GM12878 (cell line): ENCODE data around the gene SLC26A1. TPM values are rescaled to one million over a fixed set of nuclear protein-coding genes. Genes with fewer than 3 reads are reported as not detected.

Experiments
- ATAC-seq: fragments of 200-7000 bp; cut with Tn5 transposase; 3 replicates; pipeline ENCODE4 v1.9.1; 2020; ENCODE audit warnings: mild to moderate bottlenecking, moderate library complexity
- BruUV-seq: library from RNA; stranded (reverse); fragments of 400-500 nt; replicated peaks from 2 replicates; lab custom pipeline; 2021; lab: Mats Ljungman, UMichigan
- CTCF ChIA-PET: fragments of 300-600 bp; sonication (Branson Sonifier 250); formaldehyde crosslinking; extraction: SDS; loops from one replicate; lab custom pipeline; 2021; ENCODE audit warnings: inconsistent platforms; lab: Yijun Ruan, JAX
- POLR2A ChIA-PET: fragments of 350-600 bp; formaldehyde crosslinking; extraction: SDS; loops from one replicate; lab custom pipeline; 2021; ENCODE audit warnings: inconsistent platforms; lab: Charles Lee
- RAD21 ChIA-PET: fragments of 300-600 bp; sonication (Branson Sonifier 250); formaldehyde crosslinking; loops from one replicate; lab custom pipeline; 2023; ENCODE audit warnings: antibody characterized with exemption; ENCODE audit not compliant: unreplicated experiment; lab: Charles Lee
- SMC1A ChIA-PET: fragments of 300-600 bp; sonication (Branson Sonifier 250); formaldehyde crosslinking; loops from one replicate; lab custom pipeline; 2023; ENCODE audit not compliant: unreplicated experiment, uncharacterized antibody; lab: Charles Lee
- DNase-seq: peaks from one replicate; pipeline ENCODE4 v3.0.0-alpha.2; 2011; ENCODE audit warnings: low read depth, low spot score
- FAIRE-seq: peaks from 3 replicates; lab custom pipeline; 2011; peaks lifted over from hg19 to GRCh38; lab: Jason Lieb, UNC
- H2AFZ ChIP-seq: 2 replicates; pipeline ENCODE4 v1.6.0; 2011; ENCODE audit warnings: low read depth, low read length, control low read depth; ENCODE audit not compliant: control insufficient read depth
- H3K27ac ChIP-seq: 2 replicates; pipeline ENCODE4 v1.5.1; 2011; ENCODE audit warnings: control low read depth; ENCODE audit not compliant: control insufficient read depth, insufficient read depth
- H3K27me3 ChIP-seq, 2 experiments: replicated peaks in 1 of 2; 2 replicates each; pipeline versions ENCODE4 v1.6.0 to v1.6.1; 2011; ENCODE audit warnings: low read length in 1 of 2; ENCODE audit not compliant: control insufficient read depth in 2 of 2, insufficient read depth in 2 of 2
- H3K36me3 ChIP-seq, 2 experiments: 2 replicates each; pipeline ENCODE4 v1.5.1; 2011; ENCODE audit warnings: low read length in 1 of 2; ENCODE audit not compliant: control insufficient read depth in 2 of 2, insufficient read depth in 2 of 2
- H3K4me1 ChIP-seq: 2 replicates; pipeline ENCODE4 v1.6.1; 2011; ENCODE audit warnings: mild to moderate bottlenecking, low read length, moderate library complexity, mixed read lengths; ENCODE audit not compliant: control insufficient read depth, insufficient read depth
- H3K4me2 ChIP-seq: 2 replicates; pipeline ENCODE4 v1.6.0; 2011; ENCODE audit warnings: control low read depth; ENCODE audit not compliant: control insufficient read depth, insufficient read depth
- H3K4me3 ChIP-seq: fragments of 200-600 bp; sonication (generic); 2 replicates; pipeline ENCODE4 v1.5.1; 2016
- H3K79me2 ChIP-seq: 2 replicates; pipeline ENCODE4 v1.6.0; 2011; ENCODE audit warnings: low read length; ENCODE audit not compliant: control insufficient read depth, insufficient read depth
- H3K9ac ChIP-seq: 2 replicates; pipeline ENCODE4 v1.8.0; 2011; ENCODE audit warnings: low read length, control low read depth, mixed read lengths; ENCODE audit not compliant: control insufficient read depth, insufficient read depth
- H3K9me3 ChIP-seq: replicated peaks from 3 replicates; pipeline ENCODE4 v1.5.1; 2011; ENCODE audit warnings: mild to moderate bottlenecking, low read length; ENCODE audit not compliant: control insufficient read depth, insufficient read depth
- H4K20me1 ChIP-seq: 2 replicates; pipeline ENCODE4 v1.6.0; 2011; ENCODE audit not compliant: control insufficient read depth, insufficient read depth
- MXI1 ChIP-seq: fragments of 150-350 bp; IDR thresholded peaks from 2 replicates; pipeline ENCODE4 v1.6.1; 2011; ENCODE audit warnings: low read depth, mild to moderate bottlenecking, inconsistent platforms, low read length, improper control_type of control experiment
- NFXL1 ChIP-seq: fragments of 450-650 bp; IDR thresholded peaks from 2 replicates; pipeline ENCODE4 v1.6.1; 2017; ENCODE audit warnings: antibody characterized with exemption, mild to moderate bottlenecking, borderline replicate concordance
- TCF12 ChIP-seq: IDR thresholded peaks from 2 replicates; pipeline ENCODE4 v1.6.1; 2011; ENCODE audit warnings: low read depth, mild to moderate bottlenecking, low read length
- ZNF622 ChIP-seq: fragments of 450-650 bp; IDR thresholded peaks from 2 replicates; pipeline ENCODE4 v1.6.1; 2017; ENCODE audit warnings: mild to moderate bottlenecking, inconsistent platforms
- WGBS: methylation state at CpG from one replicate; pipeline ENCODE4 v1.1.6; 2016; ENCODE audit warnings: low lambda C conversion rate; ENCODE audit not compliant: insufficient replicate concordance, insufficient coverage; ENCODE audit errors: missing lambda C conversion rate; 5-methylcytosine and 5-hydroxymethylcytosine counted together
- in situ Hi-C: fragments of 300-500 bp; cut with MboI; formaldehyde crosslinking; loops from 9 replicates; pipeline ENCODE4 v1.14.3; 2018; ENCODE audit warnings: mixed read lengths
- intact Hi-C: fragments of 100-400 bp; cut with micrococcal nuclease; formaldehyde crosslinking; loops from one replicate; pipeline ENCODE4 v1.14.2; 2022; ENCODE audit not compliant: unreplicated experiment
- polyA plus RNA-seq, 11 experiments: library from polyadenylated mRNA; depleted of rRNA in 4 of 11; unstranded in 6 of 11; stranded (reverse) in 5 of 11; fragments of >200 nt; fragmentation: Nextera tagmentation in 4 of 11; fragmentation: Illumina TruSeq in 1 of 11; extraction: Ambion mirVana in 4 of 11; extraction: Trizol in 1 of 11; gene quantifications; 1 replicate in 1 of 11; 2 replicates in 10 of 11; pipeline versions ENCODE4 v1.2.1 to v1.2.3, GENCODE V29; 2011 to 2016; ENCODE audit warnings: inconsistent platforms in 2 of 11, missing spikeins in 2 of 11, low read depth in 1 of 11
- total RNA-seq, 4 experiments: library from RNA; depleted of rRNA in 3 of 4; stranded (reverse); fragments of >200 nt in 3 of 4; fragmentation: Illumina TruSeq in 1 of 4; extraction: Trizol in 1 of 4; gene quantifications; 2 replicates each; pipeline versions ENCODE4 v1.2.1 to v1.2.3, GENCODE V29; 2013 to 2021
- TF ChIP-seq, protein P1 (sequence below), 3 experiments: IDR thresholded peaks in 2 of 3; conservative IDR thresholded peaks in 1 of 3; 2 replicates each; pipeline ENCODE4 v1.5.1; 2011; ENCODE audit warnings: low read depth in 3 of 3, low read length in 3 of 3, mild to moderate bottlenecking in 3 of 3, control low read depth in 2 of 3, moderate library complexity in 2 of 3, inconsistent platforms in 1 of 3, mixed read lengths in 1 of 3; ENCODE audit not compliant: control insufficient read depth in 2 of 3, insufficient read depth in 1 of 3; ENCODE audit errors: extremely low read depth in 1 of 3

The SLC26A1 gene
- total and polyA plus RNA-seq, 10 of the 15 experiments (the other 5 are each of a cell fraction or from before 2014, with no cell fraction given), result 0.05 to 0.96 (median 0.28) TPM; not detected in 5

DNA sequence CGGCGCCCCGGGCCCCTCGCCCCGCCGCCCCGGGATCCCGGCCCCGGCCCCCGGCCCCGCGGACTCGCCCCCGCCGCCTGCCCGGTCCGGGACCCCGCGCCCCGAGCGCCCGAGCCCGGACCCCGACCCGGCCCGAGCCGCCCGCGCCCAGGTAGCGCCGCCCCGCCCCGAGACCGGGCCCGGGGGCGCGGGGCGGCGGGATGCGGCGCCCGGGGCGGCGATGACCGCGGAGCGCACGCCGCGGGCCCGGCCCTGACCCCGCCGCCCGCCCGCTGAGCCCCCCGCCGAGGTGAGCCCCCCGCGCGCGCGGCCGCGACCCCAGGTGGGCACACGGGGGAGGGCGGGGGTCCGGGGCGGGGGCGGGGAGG lies 18.4 kb upstream of the SLC26A1 start:
- BruUV-seq, result no TSS peak
- FAIRE-seq, result no peak
- no peak overlapping the region for H3K4me3 ChIP-seq
- intact Hi-C loops, result no loop called here
- H2AFZ ChIP-seq, result no peak overlapping the region
- H3K9me3 ChIP-seq, result no peaks in the 10 kb centered on the region; the same call in 2 of the 3 replicates
- H3K4me1 ChIP-seq, result peaks cover 11% of the 10 kb centered on the region
- TF ChIP-seq, protein P1, sequence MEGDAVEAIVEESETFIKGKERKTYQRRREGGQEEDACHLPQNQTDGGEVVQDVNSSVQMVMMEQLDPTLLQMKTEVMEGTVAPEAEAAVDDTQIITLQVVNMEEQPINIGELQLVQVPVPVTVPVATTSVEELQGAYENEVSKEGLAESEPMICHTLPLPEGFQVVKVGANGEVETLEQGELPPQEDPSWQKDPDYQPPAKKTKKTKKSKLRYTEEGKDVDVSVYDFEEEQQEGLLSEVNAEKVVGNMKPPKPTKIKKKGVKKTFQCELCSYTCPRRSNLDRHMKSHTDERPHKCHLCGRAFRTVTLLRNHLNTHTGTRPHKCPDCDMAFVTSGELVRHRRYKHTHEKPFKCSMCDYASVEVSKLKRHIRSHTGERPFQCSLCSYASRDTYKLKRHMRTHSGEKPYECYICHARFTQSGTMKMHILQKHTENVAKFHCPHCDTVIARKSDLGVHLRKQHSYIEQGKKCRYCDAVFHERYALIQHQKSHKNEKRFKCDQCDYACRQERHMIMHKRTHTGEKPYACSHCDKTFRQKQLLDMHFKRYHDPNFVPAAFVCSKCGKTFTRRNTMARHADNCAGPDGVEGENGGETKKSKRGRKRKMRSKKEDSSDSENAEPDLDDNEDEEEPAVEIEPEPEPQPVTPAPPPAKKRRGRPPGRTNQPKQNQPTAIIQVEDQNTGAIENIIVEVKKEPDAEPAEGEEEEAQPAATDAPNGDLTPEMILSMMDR (IDR thresholded peaks at IDR 0.05 in 2 of 3, conservative IDR thresholded peaks at IDR 0.05 in 1 of 3; ENCODE audit: control insufficient read depth in 2 of 3, extremely low read depth in 1 of 3, insufficient read depth in 1 of 3, low read depth in 3 of 3, low read length in 3 of 3), result no peak
- TF ChIP-seq MXI1, result no peak
- TF ChIP-seq NFXL1, result no peak
- no peak for TF ChIP-seq ZNF622
- TF ChIP-seq TCF12, result no peak
- TF ChIP-seq, all 136 proteins: peak for 0
- ChIA-PET POLR2A (no interaction called here), SMC1A (no interaction called here), RAD21 (no interaction called here), CTCF (no interaction called here)
- H3K27ac ChIP-seq, result no peak overlapping the region
- no CpG with 5 or more reads among the region's 69 CpGs for WGBS
- DNase-seq (no peak), ATAC-seq (no peak)
- H4K20me1 ChIP-seq, result no peaks in the 10 kb centered on the region; the same call in 1 of the 2 replicates
- no peak overlapping the region for H3K9ac ChIP-seq
- H3K27me3 ChIP-seq, result peaks cover 0 to 5% of the 10 kb centered on the region in 2 experiments; a peak in 3 of 4 replicates
- H3K4me2 ChIP-seq, result no peak overlapping the region
- H3K36me3 ChIP-seq, result no peaks in the 10 kb centered on the region
- in situ Hi-C loops, result no loop called here
- H3K79me2 ChIP-seq, result no peaks in the 10 kb centered on the region
